Measurements from ENCODE around the gene TNIP2. TPM values are rescaled to one million over a fixed set of nuclear protein-coding genes. Genes with fewer than 3 reads are reported as not detected.

The TNIP2 gene
- total and polyA plus RNA-seq, 2 of the 8 experiments (the other 6 are each of a cell fraction or from before 2014, with no cell fraction given), result 23.7 to 37.7 TPM

DNA sequence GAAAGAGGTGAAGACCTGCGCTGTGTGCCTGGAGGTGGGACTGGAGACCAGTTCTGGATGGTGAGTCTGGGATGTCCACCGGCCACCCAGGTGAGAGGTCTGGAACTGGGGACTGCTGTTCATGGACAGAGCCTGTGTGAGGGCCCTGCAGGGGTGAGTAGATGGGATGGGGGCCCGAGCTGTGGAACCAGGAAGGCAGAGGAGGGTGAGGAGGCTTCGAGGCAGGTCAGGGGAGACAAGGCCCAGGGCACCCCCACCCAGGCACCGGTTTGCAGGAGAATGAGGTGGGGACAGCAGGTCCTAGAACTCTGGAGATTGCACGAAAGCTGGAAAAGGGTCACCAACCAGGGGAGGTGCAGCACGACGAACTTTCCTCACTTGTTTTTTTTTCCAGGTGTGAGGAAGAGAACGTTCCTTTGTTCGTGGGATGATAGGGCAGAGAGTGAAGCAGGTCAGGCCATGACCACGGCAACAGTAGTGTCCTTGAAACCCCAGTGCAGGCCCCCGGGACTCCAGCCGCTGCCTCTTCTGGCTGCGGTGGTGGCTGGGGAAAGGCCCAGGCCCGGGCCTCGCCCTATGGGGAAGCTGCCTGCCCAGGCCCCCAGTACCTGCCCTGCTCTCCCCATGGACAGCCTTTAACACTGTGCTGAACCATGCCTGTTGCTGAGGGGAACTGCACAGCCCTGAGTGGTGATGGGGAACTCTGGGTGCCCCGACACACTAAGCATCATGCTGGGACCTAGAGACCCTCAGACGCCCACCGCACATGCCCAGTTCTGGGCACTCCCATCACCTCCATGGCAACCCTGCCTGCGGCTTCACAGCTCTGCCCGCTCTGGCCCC is 22.9 kb downstream of the TNIP2 start:
- H2AFZ ChIP-seq (ENCODE audit: low read length), result no peak overlapping the region
- no peaks in the 10 kb centered on the region for H3K79me2 ChIP-seq (ENCODE audit: control insufficient read depth in 1 of 2, insufficient read depth in 2 of 2, low read length in 2 of 2)
- H3K4ac ChIP-seq (replicated peaks; ENCODE audit: insufficient read length, low read depth, low read length), result no peak overlapping the region
- H2BK20ac ChIP-seq (ENCODE audit: low read length), result no peak overlapping the region
- no peak overlapping the region for H3K9ac ChIP-seq (replicated peaks in 1 of 4; ENCODE audit: extremely low read depth in 1 of 4, low read depth in 3 of 4, low read length in 3 of 4)
- H2AK5ac ChIP-seq (ENCODE audit: low read depth, low read length), result no peak overlapping the region
- no peak overlapping the region for H2BK5ac ChIP-seq (ENCODE audit: low read depth, low read length)
- no peaks in the 10 kb centered on the region for H3K27me3 ChIP-seq (replicated peaks in 1 of 4; ENCODE audit: control insufficient read depth in 3 of 4, extremely low read depth in 1 of 4, insufficient read depth in 3 of 4, low read length in 3 of 4)
- no peak overlapping the region for H3K23ac ChIP-seq (ENCODE audit: insufficient read length)
- no peak for FAIRE-seq
- 94% methylated on average over 20 of the region's 21 CpGs; no CpG with 5 or more reads in 1 of the 2 experiments for WGBS, 2 experiments (ENCODE audit: extremely low coverage in 1 of 2, insufficient coverage in 1 of 2, insufficient read length in 1 of 2, insufficient replicate concordance in 2 of 2, low coverage in 1 of 2, low lambda C conversion rate in 2 of 2, missing lambda C conversion rate in 1 of 2)
- peaks cover 0 to 3% of the 10 kb centered on the region in 2 experiments for H4K20me1 ChIP-seq (replicated peaks in 1 of 2; ENCODE audit: control insufficient read depth in 1 of 2, insufficient read depth in 2 of 2, low read length in 2 of 2)
- H3K36me3 ChIP-seq (ENCODE audit: control insufficient read depth in 2 of 4, insufficient read depth in 4 of 4, low read length in 3 of 4), result peaks cover 5 to 17% (median 11%) of the 10 kb centered on the region in 4 experiments; a peak in 7 of 8 replicates
- no peak overlapping the region for H4K91ac ChIP-seq (replicated peaks; ENCODE audit: insufficient read length, low read length)
- no peak overlapping the region for H2BK15ac ChIP-seq (ENCODE audit: low read length)
- POLR2A ChIA-PET (ENCODE audit: partially characterized antibody), result interaction anchor here (0.6 to 1.3 kb wide), 2 partner anchors 13 to 36 kb away, joined by 3 read pairs; no protein-coding TSS in a partner anchor
- DNase-seq (ENCODE audit: low read depth in 1 of 2, low spot score in 2 of 2), result no peak
- H3K27ac ChIP-seq (ENCODE audit: low read depth, low read length), result no peak overlapping the region
- H3K79me1 ChIP-seq (ENCODE audit: low read depth, low read length), result no peaks in the 10 kb centered on the region
- H3K9me3 ChIP-seq (ENCODE audit: insufficient read depth in 2 of 2, low read depth in 1 of 2, low read length in 1 of 2), result peaks cover 0 to 4% of the 10 kb centered on the region in 2 experiments; a peak in 1 of 4 replicates
- H2BK12ac ChIP-seq (ENCODE audit: low read depth, low read length), result no peak overlapping the region
- no peak overlapping the region for H2BK120ac ChIP-seq (replicated peaks; ENCODE audit: low read depth, low read length)
- H4K5ac ChIP-seq (ENCODE audit: insufficient read length, low read depth, low read length), result no peak overlapping the region
- no peak overlapping the region for H3K18ac ChIP-seq (ENCODE audit: extremely low read depth, low read length)
- H3K56ac ChIP-seq (replicated peaks; ENCODE audit: insufficient read length, low read depth, low read length), result no peak overlapping the region
- no peak overlapping the region for H3K14ac ChIP-seq (ENCODE audit: insufficient read length)
- no peak overlapping the region for H3K4me2 ChIP-seq (ENCODE audit: insufficient read depth in 1 of 2, low read depth in 2 of 2, low read length in 2 of 2)
- H3K4me1 ChIP-seq (replicated peaks in 1 of 4; ENCODE audit: control insufficient read depth in 3 of 4, insufficient read depth in 4 of 4, low read length in 3 of 4), result no peaks in the 10 kb centered on the region
- no peaks in the 10 kb centered on the region for H3K23me2 ChIP-seq (ENCODE audit: low read depth, low read length)
- CTCF ChIA-PET (ENCODE audit: partially characterized antibody), result interaction anchor here (0.6 kb wide), 1 partner anchor 8 kb away, joined by 4 read pairs; no protein-coding TSS in a partner anchor
- TF ChIP-seq JUND (IDR thresholded peaks at IDR 0.05; ENCODE audit: low read length) (no peak), ZNF274 (IDR thresholded peaks at IDR 0.05; ENCODE audit: borderline replicate concordance, extremely low read depth, low read length) (no peak), SIX5 (IDR thresholded peaks at IDR 0.05; ENCODE audit: low read depth, low read length) (no peak)
- no peak overlapping the region for H3K4me3 ChIP-seq (ENCODE audit: extremely low read depth in 1 of 4, insufficient read depth in 2 of 4, low read depth in 3 of 4, low read length in 4 of 4)
- no peak overlapping the region for H4K8ac ChIP-seq (ENCODE audit: extremely low read depth, insufficient read depth, low read length)
